ENCODE measurements around the gene APOO.

APOO gene

DNA sequence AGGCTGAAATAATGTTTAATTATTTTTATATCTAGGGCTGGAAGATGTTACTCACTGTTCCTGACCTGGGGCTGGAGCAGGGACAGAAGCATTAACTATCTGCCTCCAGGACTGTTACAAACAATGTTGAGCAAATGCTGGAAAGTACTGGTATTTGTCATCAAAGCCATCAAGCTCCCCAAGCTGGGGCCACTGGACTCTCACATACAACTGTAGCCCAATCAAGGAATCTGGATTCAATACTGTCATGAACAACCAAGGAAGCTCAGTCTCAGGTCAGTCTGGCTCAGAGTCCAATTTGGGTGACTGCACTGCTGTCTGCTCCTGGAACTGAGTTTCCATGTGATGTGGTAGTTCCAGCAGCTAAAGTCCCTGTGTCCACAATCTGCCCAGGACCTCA lies 50.4 kb downstream of the APOO start:
- ATAC-seq, result no peak

DNA sequence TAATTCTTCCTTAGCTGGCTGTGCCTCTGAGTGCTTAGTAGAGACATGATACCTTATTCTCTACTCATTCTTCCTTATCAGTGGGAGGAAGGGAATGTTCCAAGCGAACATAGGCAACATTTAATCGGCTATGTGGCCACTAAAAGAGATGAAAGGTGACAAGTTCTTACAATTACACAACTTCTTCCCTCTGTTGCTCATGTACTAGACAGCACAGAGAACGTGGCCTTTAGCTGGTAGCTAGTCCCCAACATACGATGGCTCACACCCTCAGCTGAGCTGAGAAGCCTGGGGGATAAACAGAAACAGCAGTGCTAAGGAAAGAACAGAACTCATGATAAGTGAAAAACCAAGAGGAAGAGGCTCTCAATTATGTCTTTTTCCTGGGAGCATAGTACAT lies 52.2 kb downstream of the APOO start:
- no peak for ATAC-seq

DNA sequence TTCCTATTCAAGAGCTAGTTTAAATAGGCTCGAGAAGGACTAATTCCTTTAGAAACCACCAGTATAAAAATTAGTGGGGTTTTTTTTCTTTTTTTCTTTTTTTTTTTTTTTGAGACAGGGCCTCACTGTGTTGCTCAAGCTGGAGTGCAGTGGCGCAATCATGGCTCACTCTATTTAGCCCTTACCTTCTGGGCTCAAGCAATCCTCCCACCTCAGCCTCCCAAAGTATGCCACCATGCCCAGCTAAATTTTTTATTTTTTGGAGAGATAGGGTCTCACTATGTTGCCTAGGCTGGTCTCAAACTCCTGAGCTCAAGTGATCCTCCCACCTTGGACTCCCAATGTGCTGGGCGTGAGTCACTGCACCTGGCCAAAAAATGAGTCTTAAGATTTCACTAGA lies 52.8 kb downstream of the APOO start:
- ATAC-seq, result no peak

GRCh38 chrX:23854122-23854521 lies 53.6 kb downstream of the APOO start:
- no peak for ATAC-seq

DNA sequence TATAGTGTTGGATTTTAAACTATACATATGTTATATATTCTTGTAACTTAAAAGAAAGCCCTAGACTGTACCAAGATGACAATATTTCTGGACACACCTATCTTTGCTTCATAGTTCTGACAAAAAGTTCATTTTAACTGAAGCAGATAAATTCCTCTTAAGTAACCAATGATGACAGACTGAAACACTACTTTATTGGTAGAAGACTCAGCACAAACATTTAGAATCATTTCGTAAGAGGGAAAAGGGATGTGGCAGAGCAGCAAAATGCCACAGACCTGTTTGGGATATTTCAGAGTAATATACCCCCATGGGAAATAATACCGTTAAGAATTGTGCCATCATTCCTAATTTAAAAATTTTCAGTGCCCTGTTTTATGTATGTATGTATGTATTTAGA lies 56.2 kb downstream of the APOO start:
- no peak for ATAC-seq

DNA sequence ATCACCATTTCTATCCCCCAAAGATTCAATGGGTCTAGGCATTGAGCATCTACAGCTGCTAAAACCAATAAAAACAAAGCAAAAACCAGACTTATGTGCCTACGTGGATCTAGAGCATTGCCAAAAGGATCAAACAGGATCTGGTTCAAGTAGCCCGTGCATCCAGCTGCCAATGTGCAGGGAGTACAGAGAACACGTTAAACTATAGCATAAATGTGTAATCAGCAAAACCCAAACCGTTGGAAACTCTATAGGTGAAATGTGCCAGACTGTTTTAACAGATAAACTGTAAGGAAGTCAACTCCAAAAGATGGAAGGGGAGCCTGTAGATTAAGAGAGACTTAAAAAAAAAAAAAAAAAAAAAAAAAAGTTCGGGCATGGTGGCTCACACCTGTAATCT lies 58.5 kb downstream of the APOO start:
- no peak for ATAC-seq

- ATAC-seq, result no peak
These were observed 62.4 kb downstream of the APOO start for GRCh38 chrX:23845351-23845817.

GRCh38 chrX:23844502-23845138 lies 63.1 kb downstream of the APOO start:
- ATAC-seq, result no peak

DNA sequence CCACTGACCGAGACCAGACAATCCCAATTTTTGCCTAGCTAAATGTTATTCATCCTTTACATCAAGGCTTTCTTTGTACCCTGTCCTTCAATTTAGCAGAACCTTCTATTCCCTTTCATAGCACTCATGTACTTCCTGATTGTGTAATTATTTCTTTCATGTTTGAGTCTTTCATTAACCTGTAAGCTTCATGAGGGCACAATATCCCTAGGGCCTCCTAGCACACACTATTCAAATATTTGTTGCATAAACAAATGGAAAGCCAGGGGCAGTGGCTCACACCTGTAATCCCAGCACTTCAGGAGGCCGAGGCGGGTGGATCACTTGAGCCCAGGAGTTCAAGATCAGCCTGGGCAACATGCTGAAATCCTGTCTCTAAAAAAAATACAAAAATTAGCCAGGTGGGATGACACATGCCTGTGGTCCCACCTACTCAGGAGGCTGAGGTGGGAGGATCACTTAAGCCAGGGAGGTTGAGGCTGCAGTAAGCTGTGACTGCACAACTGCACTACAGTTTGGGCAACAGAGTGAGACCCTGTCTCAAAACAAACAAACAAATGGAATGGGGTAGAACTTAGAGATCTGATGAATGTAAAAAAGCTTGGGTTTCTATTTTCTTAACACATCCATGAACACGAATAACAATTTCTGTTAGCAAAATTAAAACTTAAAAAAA lies 65.8 kb downstream of the APOO start:
- ATAC-seq, result no peak

DNA sequence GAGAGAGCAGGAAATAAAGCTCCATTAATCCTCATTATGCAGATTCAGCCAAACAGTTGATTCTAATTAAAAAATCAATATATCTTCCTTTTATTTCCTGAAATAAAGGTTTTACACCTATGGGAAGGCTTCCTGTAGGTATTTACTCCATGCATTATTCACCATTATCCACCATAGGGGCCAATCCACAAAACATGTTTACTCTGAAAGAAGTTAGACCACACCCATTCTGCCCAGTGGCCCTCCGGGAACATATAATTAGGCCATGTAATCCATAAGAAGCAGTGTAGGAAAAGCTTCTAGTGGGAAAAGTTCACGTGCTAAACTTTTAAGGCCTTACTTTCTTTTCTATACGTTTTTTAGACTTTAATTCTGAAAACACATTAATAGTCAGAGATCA lies 67.1 kb downstream of the APOO start:
- ATAC-seq, result no peak

GRCh38 chrX:23838953-23839352 lies 68.8 kb downstream of the APOO start:
- ATAC-seq, result no peak

- no peak for ATAC-seq
These were observed 75.0 kb downstream of the APOO start for GRCh38 chrX:23832721-23833120.

DNA sequence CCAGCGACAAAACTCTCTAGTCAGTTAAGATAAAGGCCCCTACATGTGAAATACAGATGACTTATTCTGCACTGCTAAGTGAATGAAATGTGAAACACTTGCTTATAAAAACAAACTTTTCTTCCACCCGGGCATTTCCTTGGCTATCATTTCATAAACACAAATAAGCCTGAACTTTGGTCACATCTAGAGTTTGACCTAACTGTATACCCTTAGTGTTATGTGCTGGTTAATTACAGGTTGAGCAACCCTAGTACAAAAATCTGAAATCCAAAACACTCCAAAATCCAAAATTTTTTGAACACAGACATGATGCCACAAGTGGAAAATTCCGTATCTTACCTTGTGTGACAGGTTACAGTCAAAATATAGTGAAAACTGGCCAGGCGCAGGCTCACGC lies 78.9 kb downstream of the APOO start:
- no peak for ATAC-seq

DNA sequence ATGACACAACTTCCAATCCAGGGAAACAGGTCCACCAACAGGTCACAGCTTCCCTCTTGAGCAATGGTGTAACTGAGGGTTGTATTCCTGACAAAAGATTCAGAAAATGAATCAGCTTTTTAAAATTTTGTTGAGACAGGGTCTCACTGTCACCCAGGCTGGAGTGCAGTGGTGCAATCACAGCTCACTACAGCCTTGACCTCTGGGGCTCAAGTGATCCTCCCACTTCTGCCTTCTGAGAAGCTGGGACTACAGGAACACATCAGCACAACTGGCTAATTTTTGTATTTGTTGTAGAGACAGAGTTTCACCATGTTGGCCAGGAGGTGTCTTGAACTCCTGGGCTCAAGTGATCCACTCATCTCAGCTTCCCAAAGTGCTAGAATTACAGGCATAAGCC lies 81.1 kb downstream of the APOO start:
- no peak for ATAC-seq

- no peak for ATAC-seq
These were observed 81.5 kb downstream of the APOO start for GRCh38 chrX:23826216-23826615.

- ATAC-seq, result no peak
These were observed 82.1 kb downstream of the APOO start for GRCh38 chrX:23825675-23826074.

DNA sequence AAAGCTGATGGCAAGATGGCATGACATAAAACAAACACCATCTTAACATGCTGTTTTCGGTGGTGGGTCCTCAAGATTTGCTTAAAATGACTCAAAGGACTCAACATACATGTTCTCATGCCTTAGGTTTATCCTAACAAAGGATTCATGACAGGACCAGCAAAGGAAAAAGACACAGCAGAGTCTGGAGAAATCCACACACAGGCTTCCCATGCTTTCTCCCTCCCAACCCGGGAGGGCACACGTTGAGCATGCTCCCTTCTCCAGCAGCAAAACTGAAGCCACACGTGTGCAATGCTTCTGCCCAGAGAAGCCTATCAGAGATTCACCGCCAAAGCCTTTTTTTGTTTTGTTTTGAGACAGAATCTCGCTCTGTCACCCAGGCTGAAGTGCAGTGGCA lies 84.9 kb downstream of the APOO start:
- no peak for ATAC-seq

DNA sequence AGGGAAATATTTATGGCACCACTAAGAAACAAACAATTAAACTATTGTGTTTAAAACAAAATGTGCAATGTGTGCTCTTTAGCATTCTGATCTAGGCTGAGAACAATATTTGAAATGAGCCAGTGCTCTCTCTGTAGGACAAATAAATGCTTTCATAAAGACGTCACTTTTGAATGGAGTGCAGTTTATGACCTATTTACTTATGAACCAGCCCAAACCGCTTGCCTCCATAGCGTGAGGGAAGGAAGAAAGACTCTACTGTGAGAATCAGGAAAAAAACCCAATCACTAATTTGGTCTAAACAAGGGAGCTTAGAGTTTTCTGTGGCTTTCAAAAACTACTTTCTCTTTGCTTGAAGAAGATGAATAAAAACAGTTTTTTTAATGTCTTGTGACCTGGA lies 85.3 kb downstream of the APOO start:
- ATAC-seq, result no peak

DNA sequence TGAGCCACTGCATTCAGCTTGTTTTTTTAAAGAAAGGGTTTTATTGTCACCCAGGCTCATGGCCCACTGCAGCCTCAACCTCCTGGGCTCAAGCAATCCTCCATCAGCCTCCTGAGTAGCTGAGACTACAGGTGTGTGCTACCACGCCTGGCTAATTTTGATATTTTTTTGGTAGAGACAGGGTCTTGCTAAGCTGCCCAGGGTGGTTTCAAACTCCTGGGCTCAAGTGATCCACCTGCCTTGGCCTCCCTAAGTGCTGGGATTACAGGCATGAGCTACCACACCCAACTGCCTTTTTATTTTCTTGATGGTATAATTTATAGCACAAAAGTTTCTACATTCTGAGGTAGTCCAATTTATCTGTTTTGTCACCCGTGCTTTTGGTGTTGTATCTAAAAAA lies 85.9 kb downstream of the APOO start:
- ATAC-seq, result no peak

DNA sequence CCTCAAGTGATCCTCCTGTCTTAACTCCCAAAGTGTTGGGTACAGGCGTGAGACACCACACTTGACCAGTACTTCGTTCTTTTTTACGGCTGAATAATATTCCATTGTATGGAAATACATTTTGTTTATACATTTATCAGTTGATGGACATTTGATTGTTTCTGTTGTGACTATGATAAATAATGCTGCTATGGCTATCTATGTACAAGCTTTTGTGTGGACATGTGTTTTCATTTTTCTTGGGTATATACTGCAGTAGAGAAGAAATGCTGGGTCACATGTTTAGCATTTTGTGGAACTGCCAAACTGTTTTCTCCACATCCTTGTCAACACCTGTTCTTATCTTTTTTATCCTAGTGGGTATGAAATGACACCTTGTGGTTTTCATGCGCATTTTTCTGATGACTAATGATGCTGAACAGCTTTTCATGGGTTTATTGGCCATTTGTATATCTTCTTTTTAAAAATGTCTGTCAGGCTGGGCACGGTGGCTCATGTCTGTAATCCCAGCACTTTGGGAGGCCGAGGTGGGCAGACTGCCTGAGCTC lies 87.4 kb downstream of the APOO start:
- no peak for ATAC-seq

DNA sequence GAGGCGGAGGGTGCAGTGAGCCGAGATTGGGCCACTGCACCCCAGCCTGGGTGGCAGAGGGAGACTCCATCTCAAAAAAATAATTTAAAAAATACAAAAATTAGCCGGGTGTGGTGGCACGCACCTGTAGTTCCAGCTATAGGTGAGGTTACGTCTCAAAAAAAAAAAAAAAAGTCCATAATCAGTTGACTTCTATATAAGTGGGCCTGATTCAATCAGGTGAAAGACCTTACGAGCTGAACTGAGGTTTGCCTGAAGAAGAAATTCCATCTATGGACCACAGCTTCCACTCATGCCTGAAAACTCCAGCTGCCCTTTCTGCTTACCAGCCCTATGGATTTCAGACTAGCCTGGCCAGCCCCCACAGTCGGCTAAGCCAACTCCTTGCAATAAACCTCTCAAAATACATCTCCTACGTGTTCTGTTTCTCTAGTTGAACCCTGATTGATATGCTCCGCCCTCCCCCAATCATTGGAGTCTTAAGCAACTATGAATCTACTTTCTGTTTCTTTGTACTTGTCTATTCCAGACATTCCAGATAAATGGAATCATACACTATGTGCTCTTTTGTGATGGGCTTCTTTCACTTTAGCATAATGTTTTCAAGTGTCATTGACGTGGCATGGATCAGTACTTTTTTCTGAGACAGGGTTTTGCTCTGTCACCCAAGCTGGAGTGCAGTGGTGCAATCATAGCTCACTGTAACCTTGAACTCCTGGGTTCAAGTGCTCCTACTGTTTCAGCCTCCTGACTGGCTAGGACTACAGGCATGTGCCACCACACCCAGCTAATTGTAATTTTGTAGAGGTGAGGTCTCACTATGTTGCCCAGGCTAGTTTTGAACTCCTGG lies 88.1 kb downstream of the APOO start:
- no peak for ATAC-seq

- no peak for ATAC-seq
These were observed 89.8 kb downstream of the APOO start for GRCh38 chrX:23817979-23818336.

DNA sequence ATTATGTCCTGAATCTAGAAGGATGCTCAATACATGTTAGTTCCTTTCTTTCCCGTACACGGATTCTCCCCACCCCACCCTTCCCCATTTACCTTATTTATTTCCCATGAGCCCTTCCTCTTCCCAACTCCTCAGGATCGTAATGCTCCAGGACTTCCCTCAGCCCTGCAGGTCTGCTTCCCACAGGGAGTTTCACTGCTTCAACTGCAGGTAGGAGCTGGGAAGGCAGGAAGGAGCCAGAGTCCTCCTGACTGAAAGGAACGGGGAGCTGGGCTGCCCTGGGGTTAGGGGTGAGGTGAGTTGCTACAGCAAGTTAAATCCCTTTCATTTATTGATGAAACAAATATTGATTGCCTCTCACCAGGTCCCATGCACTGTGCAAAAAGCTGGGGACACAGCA lies 91.6 kb downstream of the APOO start:
- ATAC-seq, result no peak

DNA sequence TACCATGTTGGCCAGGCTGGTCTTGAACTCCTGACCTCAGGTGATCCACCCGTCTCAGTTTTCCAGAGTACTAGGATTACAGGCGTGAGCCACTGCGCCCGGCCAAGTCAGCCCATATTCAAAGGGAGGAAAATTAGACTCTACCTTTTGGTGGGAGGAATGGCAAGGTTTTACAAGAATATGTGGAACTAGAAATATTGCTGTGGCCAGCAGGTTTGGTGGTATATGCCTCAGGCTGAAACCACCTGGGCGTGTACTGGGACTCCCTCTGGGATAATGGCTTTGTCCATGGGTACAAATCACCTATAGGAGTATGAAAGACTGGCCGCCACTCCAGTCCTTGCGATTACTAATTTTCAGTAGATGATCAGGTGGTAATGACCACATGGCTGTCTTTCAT lies 92.4 kb downstream of the APOO start:
- no peak for ATAC-seq

Data from activated CD4-positive, CD25-positive, alpha-beta regulatory T cell treated with anti-CD3 and anti-CD28 coated beads, Interleukin-2, amount 50 U/mL, for 24 hours (primary cell).